Subcutaneous adipose tissue (tissue), 4 donors: ENCODE measurements around the gene APCDD1L. TPM values are rescaled to one million over a fixed set of nuclear protein-coding genes. Genes with fewer than 3 reads are reported as not detected.

ENCODE experiments used
- total RNA-seq, 4 donors: library from RNA; depleted of rRNA; stranded (reverse); fragments of >200 nt; gene quantifications; one replicate each; pipeline ENCODE4 v1.1.0, GENCODE V29; 2016
- TF ChIP-seq, protein P1 (sequence below): fragments of 450-650 bp; IDR thresholded peaks from one replicate; pipeline ENCODE4 v1.5.1; 2016; ENCODE audit warnings: low read depth, mild to moderate bottlenecking, control low read depth, antibody characterized with exemption, moderate library complexity

The APCDD1L gene
- total RNA-seq, 4 donors from 2014 or later = 0.17 to 0.22 TPM; not detected in 2

GRCh38 chr20:58450254-58450653 is 64.9 kb downstream of the APCDD1L start:
- TF ChIP-seq, protein P1, sequence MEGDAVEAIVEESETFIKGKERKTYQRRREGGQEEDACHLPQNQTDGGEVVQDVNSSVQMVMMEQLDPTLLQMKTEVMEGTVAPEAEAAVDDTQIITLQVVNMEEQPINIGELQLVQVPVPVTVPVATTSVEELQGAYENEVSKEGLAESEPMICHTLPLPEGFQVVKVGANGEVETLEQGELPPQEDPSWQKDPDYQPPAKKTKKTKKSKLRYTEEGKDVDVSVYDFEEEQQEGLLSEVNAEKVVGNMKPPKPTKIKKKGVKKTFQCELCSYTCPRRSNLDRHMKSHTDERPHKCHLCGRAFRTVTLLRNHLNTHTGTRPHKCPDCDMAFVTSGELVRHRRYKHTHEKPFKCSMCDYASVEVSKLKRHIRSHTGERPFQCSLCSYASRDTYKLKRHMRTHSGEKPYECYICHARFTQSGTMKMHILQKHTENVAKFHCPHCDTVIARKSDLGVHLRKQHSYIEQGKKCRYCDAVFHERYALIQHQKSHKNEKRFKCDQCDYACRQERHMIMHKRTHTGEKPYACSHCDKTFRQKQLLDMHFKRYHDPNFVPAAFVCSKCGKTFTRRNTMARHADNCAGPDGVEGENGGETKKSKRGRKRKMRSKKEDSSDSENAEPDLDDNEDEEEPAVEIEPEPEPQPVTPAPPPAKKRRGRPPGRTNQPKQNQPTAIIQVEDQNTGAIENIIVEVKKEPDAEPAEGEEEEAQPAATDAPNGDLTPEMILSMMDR = no peak

- TF ChIP-seq, protein P1 = no peak
Measured at GRCh38 chr20:58449681-58450221, 65.4 kb downstream of the APCDD1L start.

- TF ChIP-seq, protein P1 = no peak
Measured at GRCh38 chr20:58448958-58449357, 66.2 kb downstream of the APCDD1L start.

- TF ChIP-seq, protein P1 = no peak
Measured at GRCh38 chr20:58447511-58448391, 67.4 kb downstream of the APCDD1L start.

DNA sequence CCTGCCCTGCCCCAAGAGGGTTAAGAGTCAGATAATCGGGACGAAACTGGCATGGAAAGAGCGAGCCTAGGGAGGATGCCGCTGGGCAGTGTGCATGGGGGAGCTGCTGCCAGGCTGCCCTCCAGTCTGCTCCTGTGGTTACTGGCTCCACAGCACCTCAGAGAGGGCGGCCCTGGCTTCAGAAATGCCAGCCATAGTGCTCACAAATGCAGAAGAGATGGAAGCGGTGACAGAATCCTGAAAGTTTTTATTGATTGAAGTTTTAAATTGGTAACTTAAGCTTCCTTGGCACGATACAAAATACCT is 68.3 kb downstream of the APCDD1L start:
- TF ChIP-seq, protein P1 = no peak

- TF ChIP-seq, protein P1 = no peak
Measured at GRCh38 chr20:58446264-58446959, 68.8 kb downstream of the APCDD1L start.

- TF ChIP-seq, protein P1 = no peak
Measured at GRCh38 chr20:58444746-58445255, 70.4 kb downstream of the APCDD1L start.
